ENCODE measurements around the gene RGS10.
"Not testable (repeated sequence)": the region's sequence is repeated elsewhere in the genome, so short reads cannot be mapped to it uniquely, and the experiment has no call there.

RGS10 gene

GRCh38 chr10:119466076-119466475 lies 76.4 kb downstream of the RGS10 start:
- DNase-seq, result no peak

GRCh38 chr10:119465085-119465484 lies 77.4 kb downstream of the RGS10 start:
- DNase-seq, result no peak

GRCh38 chr10:119463195-119463594 lies 79.3 kb downstream of the RGS10 start:
- DNase-seq, result not testable (repeated sequence)

GRCh38 chr10:119462773-119463172 lies 79.7 kb downstream of the RGS10 start:
- DNase-seq, result no peak

- DNase-seq, result no peak
Measured at GRCh38 chr10:119461923-119462322, 80.6 kb downstream of the RGS10 start.

GRCh38 chr10:119461380-119461779 lies 81.1 kb downstream of the RGS10 start:
- DNase-seq, result no peak

- DNase-seq, result no peak
Measured at GRCh38 chr10:119460369-119461195, 81.9 kb downstream of the RGS10 start.

GRCh38 chr10:119459681-119460340 lies 82.7 kb downstream of the RGS10 start:
- DNase-seq, result no peak

- no peak for DNase-seq
Measured at GRCh38 chr10:119457966-119458766, 84.4 kb downstream of the RGS10 start.

GRCh38 chr10:119456435-119456810 lies 86.1 kb downstream of the RGS10 start:
- no peak for DNase-seq

GRCh38 chr10:119455609-119456434 lies 86.7 kb downstream of the RGS10 start:
- no peak for DNase-seq

- DNase-seq, result no peak
Measured at GRCh38 chr10:119454990-119455389, 87.5 kb downstream of the RGS10 start.

- no peak for DNase-seq
Measured at GRCh38 chr10:119454316-119454715, 88.2 kb downstream of the RGS10 start.

GRCh38 chr10:119453313-119453712 lies 89.2 kb downstream of the RGS10 start:
- DNase-seq, result no peak

GRCh38 chr10:119452396-119452795 lies 90.1 kb downstream of the RGS10 start:
- DNase-seq, result no peak

- no peak for DNase-seq
Measured at GRCh38 chr10:119451300-119451896, 91.1 kb downstream of the RGS10 start.

- DNase-seq, result no peak
Measured at GRCh38 chr10:119450606-119451299, 91.8 kb downstream of the RGS10 start.

Data from NCI-H2107 (cell line).